GM12878 (cell line): ENCODE data around the gene ZDHHC5. TPM values are rescaled to one million over a fixed set of nuclear protein-coding genes. Genes with fewer than 3 reads are reported as not detected.
A peak's percentile ranks its signal among the peaks of the same experiment; 100 is the strongest.

ENCODE experiments used
- ATAC-seq: fragments of 200-7000 bp; cut with Tn5 transposase; 3 replicates; pipeline ENCODE4 v1.9.1; 2020; ENCODE audit warnings: mild to moderate bottlenecking, moderate library complexity
- BruUV-seq: library from RNA; stranded (reverse); fragments of 400-500 nt; replicated peaks from 2 replicates; lab custom pipeline; 2021; lab: Mats Ljungman, UMichigan
- CTCF ChIA-PET: fragments of 300-600 bp; sonication (Branson Sonifier 250); formaldehyde crosslinking; extraction: SDS; loops from one replicate; lab custom pipeline; 2021; ENCODE audit warnings: inconsistent platforms; lab: Yijun Ruan, JAX
- POLR2A ChIA-PET: fragments of 350-600 bp; formaldehyde crosslinking; extraction: SDS; loops from one replicate; lab custom pipeline; 2021; ENCODE audit warnings: inconsistent platforms; lab: Charles Lee
- RAD21 ChIA-PET: fragments of 300-600 bp; sonication (Branson Sonifier 250); formaldehyde crosslinking; loops from one replicate; lab custom pipeline; 2023; ENCODE audit warnings: antibody characterized with exemption; ENCODE audit not compliant: unreplicated experiment; lab: Charles Lee
- SMC1A ChIA-PET: fragments of 300-600 bp; sonication (Branson Sonifier 250); formaldehyde crosslinking; loops from one replicate; lab custom pipeline; 2023; ENCODE audit not compliant: unreplicated experiment, uncharacterized antibody; lab: Charles Lee
- DNase-seq: peaks from one replicate; pipeline ENCODE4 v3.0.0-alpha.2; 2011; ENCODE audit warnings: low read depth, low spot score
- FAIRE-seq: peaks from 3 replicates; lab custom pipeline; 2011; peaks lifted over from hg19 to GRCh38; lab: Jason Lieb, UNC
- H2AFZ ChIP-seq: 2 replicates; pipeline ENCODE4 v1.6.0; 2011; ENCODE audit warnings: low read depth, low read length, control low read depth; ENCODE audit not compliant: control insufficient read depth
- H3K27ac ChIP-seq: 2 replicates; pipeline ENCODE4 v1.5.1; 2011; ENCODE audit warnings: control low read depth; ENCODE audit not compliant: control insufficient read depth, insufficient read depth
- H3K27me3 ChIP-seq, 2 experiments: replicated peaks in 1 of 2; 2 replicates each; pipeline versions ENCODE4 v1.6.0 to v1.6.1; 2011; ENCODE audit warnings: low read length in 1 of 2; ENCODE audit not compliant: control insufficient read depth in 2 of 2, insufficient read depth in 2 of 2
- H3K36me3 ChIP-seq, 2 experiments: 2 replicates each; pipeline ENCODE4 v1.5.1; 2011; ENCODE audit warnings: low read length in 1 of 2; ENCODE audit not compliant: control insufficient read depth in 2 of 2, insufficient read depth in 2 of 2
- H3K4me1 ChIP-seq: 2 replicates; pipeline ENCODE4 v1.6.1; 2011; ENCODE audit warnings: mild to moderate bottlenecking, low read length, moderate library complexity, mixed read lengths; ENCODE audit not compliant: control insufficient read depth, insufficient read depth
- H3K4me2 ChIP-seq: 2 replicates; pipeline ENCODE4 v1.6.0; 2011; ENCODE audit warnings: control low read depth; ENCODE audit not compliant: control insufficient read depth, insufficient read depth
- H3K4me3 ChIP-seq: fragments of 200-600 bp; sonication (generic); 2 replicates; pipeline ENCODE4 v1.5.1; 2016
- H3K79me2 ChIP-seq: 2 replicates; pipeline ENCODE4 v1.6.0; 2011; ENCODE audit warnings: low read length; ENCODE audit not compliant: control insufficient read depth, insufficient read depth
- H3K9ac ChIP-seq: 2 replicates; pipeline ENCODE4 v1.8.0; 2011; ENCODE audit warnings: low read length, control low read depth, mixed read lengths; ENCODE audit not compliant: control insufficient read depth, insufficient read depth
- H3K9me3 ChIP-seq: replicated peaks from 3 replicates; pipeline ENCODE4 v1.5.1; 2011; ENCODE audit warnings: mild to moderate bottlenecking, low read length; ENCODE audit not compliant: control insufficient read depth, insufficient read depth
- H4K20me1 ChIP-seq: 2 replicates; pipeline ENCODE4 v1.6.0; 2011; ENCODE audit not compliant: control insufficient read depth, insufficient read depth
- ESRRA ChIP-seq: IDR thresholded peaks from 2 replicates; pipeline ENCODE4 v1.6.1; 2012; ENCODE audit warnings: mild to moderate bottlenecking, low read length, improper control_type of control experiment
- SMAD1 ChIP-seq: fragments of 450-650 bp; IDR thresholded peaks from 2 replicates; pipeline ENCODE4 v1.6.1; 2018; ENCODE audit warnings: mild to moderate bottlenecking, low read depth; ENCODE audit not compliant: partially characterized antibody
- SPI1 ChIP-seq: IDR thresholded peaks from 2 replicates; pipeline ENCODE4 v1.6.1; 2011; ENCODE audit warnings: low read depth, mild to moderate bottlenecking, low read length, moderate library complexity, borderline replicate concordance; ENCODE audit not compliant: insufficient read depth
- SRF ChIP-seq, 2 experiments: IDR thresholded peaks; 2 replicates each; pipeline ENCODE4 v1.6.1; 2011; ENCODE audit warnings: low read depth in 2 of 2, low read length in 2 of 2, mild to moderate bottlenecking in 1 of 2, moderate library complexity in 1 of 2
- TAF1 ChIP-seq: IDR thresholded peaks from 2 replicates; pipeline ENCODE4 v1.6.1; 2011; ENCODE audit warnings: mild to moderate bottlenecking, low read depth, low read length, borderline replicate concordance
- WGBS: methylation state at CpG from one replicate; pipeline ENCODE4 v1.1.6; 2016; ENCODE audit warnings: low lambda C conversion rate; ENCODE audit not compliant: insufficient replicate concordance, insufficient coverage; ENCODE audit errors: missing lambda C conversion rate; 5-methylcytosine and 5-hydroxymethylcytosine counted together
- in situ Hi-C: fragments of 300-500 bp; cut with MboI; formaldehyde crosslinking; loops from 9 replicates; pipeline ENCODE4 v1.14.3; 2018; ENCODE audit warnings: mixed read lengths
- intact Hi-C: fragments of 100-400 bp; cut with micrococcal nuclease; formaldehyde crosslinking; loops from one replicate; pipeline ENCODE4 v1.14.2; 2022; ENCODE audit not compliant: unreplicated experiment
- polyA plus RNA-seq, 11 experiments: library from polyadenylated mRNA; depleted of rRNA in 4 of 11; unstranded in 6 of 11; stranded (reverse) in 5 of 11; fragments of >200 nt; fragmentation: Nextera tagmentation in 4 of 11; fragmentation: Illumina TruSeq in 1 of 11; extraction: Ambion mirVana in 4 of 11; extraction: Trizol in 1 of 11; gene quantifications; 1 replicate in 1 of 11; 2 replicates in 10 of 11; pipeline versions ENCODE4 v1.2.1 to v1.2.3, GENCODE V29; 2011 to 2016; ENCODE audit warnings: inconsistent platforms in 2 of 11, missing spikeins in 2 of 11, low read depth in 1 of 11
- total RNA-seq, 4 experiments: library from RNA; depleted of rRNA in 3 of 4; stranded (reverse); fragments of >200 nt in 3 of 4; fragmentation: Illumina TruSeq in 1 of 4; extraction: Trizol in 1 of 4; gene quantifications; 2 replicates each; pipeline versions ENCODE4 v1.2.1 to v1.2.3, GENCODE V29; 2013 to 2021
- TF ChIP-seq, protein P1 (sequence below): fragments of 450-650 bp; IDR thresholded peaks from 2 replicates; pipeline ENCODE4 v1.6.1; 2016; ENCODE audit warnings: mild to moderate bottlenecking

The ZDHHC5 gene
- total and polyA plus RNA-seq, 10 of the 15 experiments (the other 5 are each of a cell fraction or from before 2014, with no cell fraction given) = 3.9 to 61.3 (median 37.6) TPM

GRCh38 chr11:57658023-57658361, 9.9 kb upstream of the ZDHHC5 start:
- Histone ChIP-seq H3K36me3 (peaks cover 9 to 10% of the 10 kb centered on the region in 2 experiments; a peak in 3 of 4 replicates), H3K4me2 (peak overlapping the region; percentile 68), H3K27ac (peak overlapping the region; percentile 71), H3K9me3 (no peaks in the 10 kb centered on the region), H4K20me1 (no peaks in the 10 kb centered on the region), H3K79me2 (peaks cover 18% of the 10 kb centered on the region), H2AFZ (peak overlapping the region; percentile 61), H3K9ac (peak overlapping the region; percentile 93), H3K27me3 (no peaks in the 10 kb centered on the region), H3K4me3 (peak overlapping the region; percentile 91), H3K4me1 (peaks cover 6% of the 10 kb centered on the region; the same call in 1 of the 2 replicates)
- ChIA-PET POLR2A (interaction anchor here (1.1 to 1.3 kb wide), 2 partner anchors 9 to 18 kb away, joined by 3 to 7 read pairs; partner anchors contain the start of gene ZDHHC5), SMC1A (interaction anchor here (0.7 to 3.1 kb wide), 3 partner anchors 9 to 142 kb away, joined by 3 to 14 read pairs (median 8); no protein-coding TSS in a partner anchor), RAD21 (interaction anchor here (1.0 kb wide), 2 partner anchors 9 to 143 kb away, joined by 3 to 5 read pairs; no protein-coding TSS in a partner anchor), CTCF (interaction anchor here (0.6 to 1.3 kb wide), 7 partner anchors 10 to 312 kb away, joined by 3 to 6 read pairs (median 3); no protein-coding TSS in a partner anchor)
- FAIRE-seq (no peak), DNase-seq (no peak), ATAC-seq (peak; percentile 40)
- intact Hi-C loops = no loop called here
- WGBS = under 1% methylated on average over 8 of the region's 8 CpGs
- in situ Hi-C loops = no loop called here
- TF ChIP-seq ESRRA (no peak), SMAD1 (no peak), SPI1 (peak; percentile 63), SRF (IDR thresholded peaks at IDR 0.05; ENCODE audit: low read depth in 2 of 2, low read length in 2 of 2) (0 out of 4 replicates have a peak, but pooled peaks of 1 of the 2 experiments have one; percentile 49), TAF1 (peak; percentile 14; the same call in 1 of the 2 replicates)
- TF ChIP-seq, protein P1, sequence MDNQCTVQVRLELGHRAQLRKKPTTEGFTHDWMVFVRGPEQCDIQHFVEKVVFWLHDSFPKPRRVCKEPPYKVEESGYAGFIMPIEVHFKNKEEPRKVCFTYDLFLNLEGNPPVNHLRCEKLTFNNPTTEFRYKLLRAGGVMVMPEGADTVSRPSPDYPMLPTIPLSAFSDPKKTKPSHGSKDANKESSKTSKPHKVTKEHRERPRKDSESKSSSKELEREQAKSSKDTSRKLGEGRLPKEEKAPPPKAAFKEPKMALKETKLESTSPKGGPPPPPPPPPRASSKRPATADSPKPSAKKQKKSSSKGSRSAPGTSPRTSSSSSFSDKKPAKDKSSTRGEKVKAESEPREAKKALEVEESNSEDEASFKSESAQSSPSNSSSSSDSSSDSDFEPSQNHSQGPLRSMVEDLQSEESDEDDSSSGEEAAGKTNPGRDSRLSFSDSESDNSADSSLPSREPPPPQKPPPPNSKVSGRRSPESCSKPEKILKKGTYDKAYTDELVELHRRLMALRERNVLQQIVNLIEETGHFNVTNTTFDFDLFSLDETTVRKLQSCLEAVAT = peak; percentile 81
- BruUV-seq = TSS peak; percentile 91
